ENCODE data around the gene TAS2R40. TPM values are rescaled to one million over a fixed set of nuclear protein-coding genes. Genes with fewer than 3 reads are reported as not detected.

Gene TAS2R40
- total RNA-seq, 6 donors from 2014 or later: not detected

DNA sequence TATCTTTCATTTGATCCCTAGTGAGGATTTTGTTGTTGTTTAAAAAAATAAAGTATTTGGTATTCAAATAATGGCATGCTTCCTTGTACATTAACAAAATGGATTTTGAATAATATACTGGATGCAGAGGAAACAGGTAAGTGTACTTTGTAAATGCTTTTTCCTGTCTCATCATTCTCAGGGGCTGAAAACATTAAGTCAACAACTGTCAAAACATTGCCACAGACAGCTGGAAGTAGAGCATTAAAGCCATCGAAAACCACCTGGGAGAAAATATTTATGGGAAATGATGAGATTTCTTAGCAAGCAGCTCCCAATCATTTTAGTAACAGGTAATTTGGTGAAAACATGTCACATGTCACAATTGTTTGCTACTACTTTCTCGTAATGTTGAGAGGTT, 28.0 kb upstream of the TAS2R40 start:
- TF ChIP-seq, protein P1, sequence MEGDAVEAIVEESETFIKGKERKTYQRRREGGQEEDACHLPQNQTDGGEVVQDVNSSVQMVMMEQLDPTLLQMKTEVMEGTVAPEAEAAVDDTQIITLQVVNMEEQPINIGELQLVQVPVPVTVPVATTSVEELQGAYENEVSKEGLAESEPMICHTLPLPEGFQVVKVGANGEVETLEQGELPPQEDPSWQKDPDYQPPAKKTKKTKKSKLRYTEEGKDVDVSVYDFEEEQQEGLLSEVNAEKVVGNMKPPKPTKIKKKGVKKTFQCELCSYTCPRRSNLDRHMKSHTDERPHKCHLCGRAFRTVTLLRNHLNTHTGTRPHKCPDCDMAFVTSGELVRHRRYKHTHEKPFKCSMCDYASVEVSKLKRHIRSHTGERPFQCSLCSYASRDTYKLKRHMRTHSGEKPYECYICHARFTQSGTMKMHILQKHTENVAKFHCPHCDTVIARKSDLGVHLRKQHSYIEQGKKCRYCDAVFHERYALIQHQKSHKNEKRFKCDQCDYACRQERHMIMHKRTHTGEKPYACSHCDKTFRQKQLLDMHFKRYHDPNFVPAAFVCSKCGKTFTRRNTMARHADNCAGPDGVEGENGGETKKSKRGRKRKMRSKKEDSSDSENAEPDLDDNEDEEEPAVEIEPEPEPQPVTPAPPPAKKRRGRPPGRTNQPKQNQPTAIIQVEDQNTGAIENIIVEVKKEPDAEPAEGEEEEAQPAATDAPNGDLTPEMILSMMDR (IDR thresholded peaks at IDR 0.05): no peak
- TF ChIP-seq EP300 (IDR thresholded peaks at IDR 0.05) (no peak), POLR2A (IDR thresholded peaks at IDR 0.05) (no peak), POLR2AphosphoS5 (IDR thresholded peaks at IDR 0.05) (no peak)
- no peak for DNase-seq
- no peak for ATAC-seq (ENCODE audit: low FRiP score in 2 of 2)

DNA sequence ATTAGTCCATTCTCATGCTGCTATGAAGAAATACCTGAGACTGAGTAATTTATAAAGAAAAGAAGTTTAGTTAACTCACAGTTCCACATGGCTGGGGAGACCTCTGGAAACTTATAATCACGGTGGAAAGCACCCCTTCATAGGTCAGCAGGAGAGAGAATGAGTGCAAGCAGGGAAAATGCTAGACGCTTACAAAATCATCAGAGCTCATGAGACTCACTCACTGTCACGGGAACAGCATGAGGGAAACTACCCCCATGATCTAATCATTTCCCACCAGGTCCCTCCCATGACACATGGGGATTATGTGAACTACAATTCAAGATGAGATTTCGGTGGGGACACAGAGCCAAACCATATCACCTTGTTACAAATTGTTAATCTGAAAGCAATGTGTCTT, 22.8 kb upstream of the TAS2R40 start:
- no peak for TF ChIP-seq POLR2A (IDR thresholded peaks at IDR 0.05)
- TF ChIP-seq EP300 (IDR thresholded peaks at IDR 0.05): no peak
- TF ChIP-seq POLR2AphosphoS5 (IDR thresholded peaks at IDR 0.05): no peak
- TF ChIP-seq, protein P1 (IDR thresholded peaks at IDR 0.05): no peak
- no peak for DNase-seq
- WGBS, 2 donors: 78 to 80% methylated on average over 4 of the region's 4 CpGs

More for the DNA sequence above, 28.0 kb upstream of the TAS2R40 start:
- 61 to 62% methylated on average over 2 of the region's 2 CpGs for WGBS, 2 donors
- Histone ChIP-seq H3K27me3 (no peaks in the 10 kb centered on the region), H3K4me1 (no peaks in the 10 kb centered on the region), H3K27ac (no peak overlapping the region), H3K9me3 (no peaks in the 10 kb centered on the region), H3K36me3 (no peaks in the 10 kb centered on the region), H3K4me3 (no peak overlapping the region)

DNA sequence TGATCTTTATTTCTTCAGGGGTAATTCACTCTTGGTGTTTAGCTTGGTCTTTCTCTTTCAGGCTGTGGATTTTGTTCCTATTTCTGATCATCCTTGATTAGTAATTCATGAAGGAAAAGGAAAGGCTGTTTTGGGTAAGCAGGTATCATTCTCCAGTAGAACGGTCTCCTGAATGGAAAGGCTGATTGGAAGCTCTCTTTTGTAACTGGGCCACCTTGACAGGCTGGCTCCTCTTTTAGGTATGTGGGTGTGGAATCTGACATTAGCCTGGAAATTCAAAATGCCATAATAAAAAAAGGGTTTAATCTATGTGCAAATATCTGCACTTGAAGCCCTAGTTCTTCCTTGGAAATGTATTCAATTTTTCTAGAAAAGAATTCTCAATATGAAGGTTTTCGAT, 19.7 kb upstream of the TAS2R40 start:
- H3K4me1 ChIP-seq: peaks cover 0 to 5% (median 0%) of the 10 kb centered on the region in 4 donors
- no peak overlapping the region for H3K4me3 ChIP-seq
- H3K9me3 ChIP-seq: no peaks in the 10 kb centered on the region
- H3K36me3 ChIP-seq: no peaks in the 10 kb centered on the region
- DNase-seq: no peak
- WGBS, 2 donors: 92 to 98% methylated on average over 2 of the region's 2 CpGs
- H3K27me3 ChIP-seq: no peaks in the 10 kb centered on the region
- H3K27ac ChIP-seq: no peak overlapping the region
- TF ChIP-seq POLR2AphosphoS5 (IDR thresholded peaks at IDR 0.05): no peak
- TF ChIP-seq, protein P1 (IDR thresholded peaks at IDR 0.05): no peak
- no peak for TF ChIP-seq EP300 (IDR thresholded peaks at IDR 0.05)
- TF ChIP-seq POLR2A (IDR thresholded peaks at IDR 0.05): no peak
- no peak for ATAC-seq (ENCODE audit: low FRiP score in 2 of 2)

More for the DNA sequence above, 22.8 kb upstream of the TAS2R40 start:
- Histone ChIP-seq H3K36me3 (no peaks in the 10 kb centered on the region), H3K27ac (no peak overlapping the region), H3K9me3 (no peaks in the 10 kb centered on the region), H3K4me3 (no peak overlapping the region), H3K27me3 (no peaks in the 10 kb centered on the region), H3K4me1 (no peaks in the 10 kb centered on the region)
- ATAC-seq (ENCODE audit: low FRiP score in 2 of 2): no peak

DNA sequence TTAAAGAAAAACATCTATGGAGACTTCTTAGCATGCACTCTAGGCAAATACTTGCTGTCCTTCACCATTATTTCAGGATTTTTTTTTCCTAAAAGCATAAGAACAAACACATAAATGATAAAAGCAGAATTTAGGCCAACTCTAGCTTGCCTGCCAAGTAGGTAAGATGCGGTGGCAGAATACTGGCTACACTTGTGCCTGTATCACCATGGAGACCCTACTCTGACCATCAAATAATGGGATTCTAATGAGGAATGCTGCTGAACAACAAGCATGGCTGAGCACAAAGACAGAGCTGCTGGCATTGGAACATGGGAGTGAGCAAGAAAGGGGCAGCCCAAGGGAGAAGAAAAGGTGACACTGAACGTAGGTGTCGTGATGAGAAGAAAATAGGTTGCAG, 18.5 kb upstream of the TAS2R40 start:
- H3K9me3 ChIP-seq: no peaks in the 10 kb centered on the region
- no peak for ATAC-seq (ENCODE audit: low FRiP score in 2 of 2)
- DNase-seq: no peak
- H3K4me3 ChIP-seq: no peak overlapping the region
- no peaks in the 10 kb centered on the region for H3K27me3 ChIP-seq
- 84 to 87% methylated on average over 3 of the region's 3 CpGs for WGBS, 2 donors
- peaks cover 0 to 5% (median 0%) of the 10 kb centered on the region in 4 donors for H3K4me1 ChIP-seq
- H3K36me3 ChIP-seq: no peaks in the 10 kb centered on the region
- TF ChIP-seq POLR2A (IDR thresholded peaks at IDR 0.05) (no peak), EP300 (IDR thresholded peaks at IDR 0.05) (no peak), POLR2AphosphoS5 (IDR thresholded peaks at IDR 0.05) (no peak)
- TF ChIP-seq, protein P1 (IDR thresholded peaks at IDR 0.05): no peak
- H3K27ac ChIP-seq: no peak overlapping the region

DNA sequence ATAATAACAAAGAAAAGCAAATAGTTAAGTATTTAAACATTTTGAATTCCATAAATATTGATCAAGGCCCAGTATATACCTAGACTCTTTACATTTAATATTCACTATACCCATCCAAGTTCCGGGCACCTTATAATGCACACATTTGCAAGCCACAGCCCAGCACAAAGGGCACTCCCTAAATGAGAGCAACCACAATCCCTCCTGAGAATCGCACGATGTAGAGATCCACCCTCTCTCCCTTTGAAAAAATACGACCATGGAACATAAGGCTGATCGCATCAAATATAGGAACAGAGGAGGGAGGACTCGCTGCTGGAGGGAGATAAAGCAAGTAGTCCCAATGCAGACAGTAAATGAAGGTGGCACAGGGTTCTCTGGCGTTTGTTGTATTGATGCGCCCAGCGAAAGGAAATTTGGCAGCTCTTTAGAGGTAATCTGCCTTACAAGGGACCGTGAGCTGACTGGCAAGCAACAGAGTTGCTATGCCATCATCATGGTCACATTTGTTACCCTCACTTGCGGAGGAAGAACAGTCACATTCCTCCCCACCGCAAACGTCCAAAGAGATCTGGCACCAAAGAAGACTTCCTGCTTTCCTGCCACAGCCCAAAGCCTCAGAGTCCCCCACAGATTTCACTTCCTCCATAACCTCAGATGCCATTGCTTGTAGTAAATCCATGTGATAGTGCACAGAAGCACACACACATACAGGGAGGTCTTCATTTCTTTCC, 16.1 kb upstream of the TAS2R40 start:
- H3K4me1 ChIP-seq: peaks cover 0 to 5% (median 1%) of the 10 kb centered on the region in 4 donors
- DNase-seq: peak in 1 of 2 donors; percentile 60
- H3K27ac ChIP-seq: no peak overlapping the region
- peak; percentile 50 to 90 for ATAC-seq (ENCODE audit: low FRiP score in 2 of 2)
- no peak overlapping the region for H3K4me3 ChIP-seq
- TF ChIP-seq POLR2A (IDR thresholded peaks at IDR 0.05): no peak
- no peak for TF ChIP-seq POLR2AphosphoS5 (IDR thresholded peaks at IDR 0.05)
- TF ChIP-seq, protein P1 (IDR thresholded peaks at IDR 0.05): no peak
- no peak for TF ChIP-seq EP300 (IDR thresholded peaks at IDR 0.05)
- H3K9me3 ChIP-seq: no peaks in the 10 kb centered on the region
- WGBS, 2 donors: 52 to 59% methylated on average over 13 of the region's 13 CpGs
- no peaks in the 10 kb centered on the region for H3K36me3 ChIP-seq
- H3K27me3 ChIP-seq: no peaks in the 10 kb centered on the region

Measured in upper lobe of left lung (tissue), 6 donors.